ENCODE results near the gene BPIFB1.

The BPIFB1 gene

GRCh38 chr20:33317424-33318095, 34.5 kb downstream of the BPIFB1 start:
- DNase-seq (ENCODE audit: low read depth) = no peak
- H3K4me3 ChIP-seq (ENCODE audit: low read length) = no peak overlapping the region
- no peak for TF ChIP-seq CTCF (conservative IDR thresholded peaks at IDR 0.05; ENCODE audit: low read length)

- no peak for TF ChIP-seq CTCF (conservative IDR thresholded peaks at IDR 0.05; ENCODE audit: low read length)
- no peak for DNase-seq (ENCODE audit: low read depth)
Observed at GRCh38 chr20:33318096-33318429, 35.0 kb downstream of the BPIFB1 start.

GRCh38 chr20:33320006-33320405, 37.0 kb downstream of the BPIFB1 start:
- DNase-seq (ENCODE audit: low read depth) = no peak
- no peak overlapping the region for H3K4me3 ChIP-seq (ENCODE audit: low read length)
- no peak for TF ChIP-seq CTCF (conservative IDR thresholded peaks at IDR 0.05; ENCODE audit: low read length)

More at GRCh38 chr20:33318096-33318429, 35.0 kb downstream of the BPIFB1 start:
- no peak overlapping the region for H3K4me3 ChIP-seq (ENCODE audit: low read length)

GRCh38 chr20:33322456-33322855, 39.4 kb downstream of the BPIFB1 start:
- no peak overlapping the region for H3K4me3 ChIP-seq (ENCODE audit: low read length)
- no peak for TF ChIP-seq CTCF (conservative IDR thresholded peaks at IDR 0.05; ENCODE audit: low read length)
- DNase-seq (ENCODE audit: low read depth) = no peak

GRCh38 chr20:33323236-33323635, 40.2 kb downstream of the BPIFB1 start:
- DNase-seq (ENCODE audit: low read depth) = no peak
- TF ChIP-seq CTCF (conservative IDR thresholded peaks at IDR 0.05; ENCODE audit: low read length) = no peak

GRCh38 chr20:33325350-33325749, 42.3 kb downstream of the BPIFB1 start:
- no peak overlapping the region for H3K4me3 ChIP-seq (ENCODE audit: low read length)
- no peak for TF ChIP-seq CTCF (conservative IDR thresholded peaks at IDR 0.05; ENCODE audit: low read length)
- no peak for DNase-seq (ENCODE audit: low read depth)

More at GRCh38 chr20:33323236-33323635, 40.2 kb downstream of the BPIFB1 start:
- H3K4me3 ChIP-seq (ENCODE audit: low read length) = no peak overlapping the region

All from AG10803 (cell line).